GM21825 (cell line): ENCODE data around the gene SNX19.
"Not testable (repeated sequence)": the region's sequence is repeated elsewhere in the genome, so short reads cannot be mapped to it uniquely, and the experiment has no call there.

Experiments
- ATAC-seq: cut with Tn5 transposase; IDR thresholded peaks from one replicate; pipeline ENCODE4 v1.9.1; 2021; ENCODE audit warnings: mild to moderate bottlenecking, moderate library complexity; ENCODE audit not compliant: unreplicated experiment

SNX19 gene

DNA sequence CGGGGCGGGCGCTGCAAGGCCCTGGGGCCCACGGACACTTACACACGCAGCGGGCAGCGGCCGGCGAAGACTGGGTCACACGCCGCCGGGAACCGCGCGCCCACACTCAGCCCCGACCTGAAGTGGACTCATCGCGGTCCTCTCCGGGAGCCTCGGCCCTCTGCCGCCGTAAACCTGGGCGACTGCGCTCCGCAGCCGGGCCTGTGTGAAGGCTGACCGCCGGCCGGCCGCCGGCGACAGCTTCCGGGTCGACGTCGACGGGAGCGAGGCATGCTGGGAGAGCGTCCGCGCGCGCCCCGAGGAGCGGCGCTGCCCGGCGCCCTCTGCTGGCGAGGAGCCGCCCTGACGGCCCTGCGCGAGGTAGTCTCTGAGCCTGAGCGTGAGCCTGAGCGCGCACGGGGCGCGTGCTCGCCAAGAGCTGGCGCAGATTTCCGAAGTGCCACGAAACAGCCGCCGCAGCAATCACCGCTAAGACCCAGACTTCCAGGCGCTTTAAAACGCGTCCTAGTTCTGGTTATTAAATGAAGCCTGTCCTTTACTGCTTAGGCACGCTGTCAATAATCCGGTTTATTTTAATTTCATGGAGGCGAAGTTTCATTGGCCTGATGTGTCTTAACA lies at the start of gene SNX19:
SNX19 (minus strand) TSS at position 242 of the 618 bp plus-strand sequence. CDS start 540 bp downstream, outside the sequence.
- peak; percentile 100 for ATAC-seq

GRCh38 chr11:130964058-130964792 lies 47.9 kb upstream of the SNX19 start:
- no peak for ATAC-seq

GRCh38 chr11:130947889-130948288 lies 31.6 kb upstream of the SNX19 start:
- ATAC-seq, result no peak

- ATAC-seq, result no peak
Observed at GRCh38 chr11:130947481-130947880, 31.2 kb upstream of the SNX19 start.

GRCh38 chr11:130947058-130947457 lies 30.8 kb upstream of the SNX19 start:
- no peak for ATAC-seq

- no peak for ATAC-seq
Observed at GRCh38 chr11:130945896-130946295, 29.6 kb upstream of the SNX19 start.

DNA sequence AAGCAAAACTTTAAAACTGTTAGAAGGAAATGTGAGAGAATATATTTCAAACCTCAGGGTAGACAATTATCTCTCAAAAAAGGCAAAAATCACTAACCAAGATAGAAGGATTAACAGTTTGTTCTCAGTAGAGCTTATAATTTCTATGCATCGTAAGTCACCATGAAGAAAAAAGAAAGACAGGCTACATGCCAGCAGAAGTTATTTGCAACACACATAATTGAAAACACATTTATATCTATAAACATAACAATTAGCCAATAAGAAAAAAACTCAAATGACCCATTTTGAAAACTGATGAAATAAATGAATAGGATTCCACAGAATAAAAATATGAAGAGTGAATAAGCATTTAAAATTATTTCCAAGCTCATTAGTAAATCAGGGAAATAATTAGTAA lies 24.4 kb upstream of the SNX19 start:
- ATAC-seq, result no peak

- no peak for ATAC-seq
Observed at GRCh38 chr11:130937051-130937450, 20.8 kb upstream of the SNX19 start.

GRCh38 chr11:130932086-130932712 lies 15.9 kb upstream of the SNX19 start:
- ATAC-seq, result no peak

DNA sequence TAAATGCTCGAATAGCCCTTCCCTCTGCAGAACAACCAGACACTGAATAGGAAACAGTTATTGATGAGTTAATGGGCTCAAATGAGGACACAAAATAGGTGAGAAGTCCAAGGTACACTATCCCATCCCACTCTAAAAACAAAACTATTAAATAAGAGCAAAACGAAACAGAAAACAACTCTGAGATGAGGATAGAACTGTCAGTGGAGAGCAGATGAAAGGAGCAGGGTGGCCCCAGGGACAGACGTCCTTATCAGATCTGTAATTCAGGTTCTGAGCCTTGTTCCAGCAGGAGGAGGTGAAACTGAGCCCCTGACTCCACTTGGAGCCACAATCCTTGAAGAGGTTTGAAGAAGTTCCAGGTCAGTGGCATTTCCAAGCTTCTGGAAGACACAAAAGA lies 8.5 kb upstream of the SNX19 start:
- ATAC-seq, result no peak

DNA sequence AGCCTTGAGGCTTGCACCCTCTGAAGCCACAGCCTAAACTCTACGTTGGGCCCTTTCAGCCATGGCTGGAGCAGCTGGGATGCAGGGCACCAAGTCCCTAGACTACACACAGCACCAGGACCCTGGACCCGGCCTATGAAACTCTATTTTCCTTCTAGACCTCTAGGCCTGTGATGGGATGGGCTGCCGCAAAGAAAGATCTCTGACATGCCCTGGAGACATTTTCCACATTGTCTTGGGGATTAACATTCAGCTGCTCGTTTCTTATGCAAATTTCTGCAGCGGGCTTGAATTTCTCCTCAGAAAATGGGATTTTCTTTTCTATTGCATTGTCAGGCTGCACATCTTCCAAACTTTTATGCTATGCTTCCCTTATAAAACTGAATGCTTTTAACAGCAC lies 4.3 kb upstream of the SNX19 start:
- not testable (repeated sequence) for ATAC-seq

GRCh38 chr11:130918081-130918480 lies 1.8 kb upstream of the SNX19 start:
- no peak for ATAC-seq

DNA sequence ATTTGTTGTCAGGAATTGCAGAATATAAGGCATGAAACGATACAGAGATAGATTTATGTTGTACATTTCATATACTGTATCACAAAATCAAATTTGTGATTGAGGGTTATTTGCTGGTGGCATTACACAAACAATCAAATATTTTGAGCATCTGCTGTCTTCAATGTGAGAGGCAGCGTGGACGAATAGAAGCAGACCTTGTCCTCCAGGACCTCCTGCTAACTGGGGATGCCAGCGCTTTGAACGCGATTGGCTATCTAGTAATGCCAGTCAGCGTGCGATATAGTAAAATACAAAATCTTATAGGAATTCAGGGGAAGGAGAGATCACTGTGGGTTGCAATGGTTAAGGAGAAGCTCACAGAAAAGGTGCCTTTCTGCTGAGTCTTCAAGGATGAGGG lies 631 bp upstream of the SNX19 start:
- no peak for ATAC-seq

DNA sequence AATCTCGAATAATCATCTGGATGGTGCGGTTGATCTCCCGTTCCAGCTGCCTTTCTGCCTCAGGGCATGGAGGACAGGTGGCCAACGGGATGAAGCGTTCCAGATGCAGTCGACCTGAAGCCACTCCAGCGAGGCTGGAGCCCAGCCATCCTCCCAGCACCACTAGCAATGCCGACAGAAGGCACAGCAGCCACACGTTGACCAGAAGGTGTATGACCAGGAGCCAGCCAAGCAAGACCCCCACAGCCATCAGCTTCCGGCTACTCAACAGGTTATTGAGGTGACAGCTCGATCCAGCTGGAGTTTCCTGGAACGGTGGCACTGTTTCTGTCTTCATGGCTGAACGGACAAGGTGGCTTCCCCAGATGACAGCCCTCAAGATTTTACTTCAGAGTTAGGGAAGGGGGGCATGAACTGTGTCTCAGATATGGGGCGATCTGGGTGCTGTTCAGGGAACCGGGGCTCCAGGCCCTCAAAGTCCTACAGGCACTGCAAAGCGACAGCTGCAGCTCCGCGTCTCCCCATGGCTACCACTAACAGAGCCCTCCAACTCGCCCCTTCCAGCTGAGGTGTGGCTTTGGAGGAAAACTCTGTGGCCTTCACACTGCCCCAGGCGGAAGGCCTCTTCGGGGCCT lies 559 bp downstream of the SNX19 start:
- no peak for ATAC-seq

DNA sequence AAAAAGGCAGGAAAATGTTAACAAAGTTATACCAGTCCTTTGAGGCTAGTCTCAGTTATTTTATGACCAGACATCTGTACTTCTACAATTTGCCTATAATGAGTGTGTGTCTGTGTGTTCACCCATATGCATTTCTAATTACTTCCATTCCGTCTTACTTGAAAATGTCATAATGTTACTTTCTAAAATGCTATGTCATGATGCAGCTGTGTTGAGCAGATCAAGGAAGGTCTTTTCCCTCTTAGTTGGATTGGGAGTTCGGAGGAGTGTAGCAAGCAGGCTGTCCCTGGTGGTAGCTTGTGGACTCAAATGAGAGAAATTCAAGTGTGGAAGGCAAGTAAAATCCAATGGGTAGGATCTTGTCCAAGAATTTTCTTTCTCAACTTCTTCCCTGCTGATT lies 3.0 kb downstream of the SNX19 start:
- no peak for ATAC-seq

DNA sequence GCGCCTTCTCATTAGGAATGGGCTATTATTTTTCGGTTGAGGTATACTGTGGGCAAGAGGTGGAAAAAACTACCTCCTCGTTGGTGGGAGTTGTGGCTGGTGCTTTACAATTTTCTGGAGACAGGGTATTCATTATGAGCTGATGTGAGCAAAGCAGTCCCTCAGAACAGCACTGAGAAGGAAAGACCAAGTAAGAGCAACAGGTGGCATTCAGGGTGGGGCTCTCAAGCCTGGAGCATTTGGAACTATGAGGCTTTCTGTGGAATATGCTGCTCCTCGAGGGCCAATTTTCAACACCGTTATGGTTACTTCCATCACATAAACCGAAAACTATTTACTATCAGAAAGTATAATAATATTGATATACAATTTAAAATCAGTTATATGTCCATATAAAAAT lies 3.7 kb downstream of the SNX19 start:
- no peak for ATAC-seq

GRCh38 chr11:130911306-130911705 lies 5.0 kb downstream of the SNX19 start:
- no peak for ATAC-seq

DNA sequence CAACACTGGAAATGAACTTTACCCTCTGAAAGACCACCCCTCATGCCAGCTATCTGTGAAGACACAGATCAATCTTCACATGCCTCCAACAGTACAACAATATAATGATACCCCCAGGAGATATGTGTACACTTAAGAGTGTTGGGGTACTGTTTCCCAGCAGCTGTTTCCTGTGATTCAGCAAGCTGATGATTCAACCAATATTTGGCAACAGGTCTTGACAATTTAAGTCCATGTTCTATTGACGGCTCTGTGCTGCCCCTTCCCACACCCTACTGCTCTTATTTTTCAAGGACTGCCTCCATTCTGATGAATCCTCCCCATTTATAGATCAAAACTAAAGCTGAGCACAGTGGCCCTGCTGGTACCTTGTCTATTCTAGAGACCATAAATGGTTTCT lies 6.6 kb downstream of the SNX19 start:
- ATAC-seq, result no peak

GRCh38 chr11:130908770-130909625 lies 7.3 kb downstream of the SNX19 start:
- no peak for ATAC-seq

DNA sequence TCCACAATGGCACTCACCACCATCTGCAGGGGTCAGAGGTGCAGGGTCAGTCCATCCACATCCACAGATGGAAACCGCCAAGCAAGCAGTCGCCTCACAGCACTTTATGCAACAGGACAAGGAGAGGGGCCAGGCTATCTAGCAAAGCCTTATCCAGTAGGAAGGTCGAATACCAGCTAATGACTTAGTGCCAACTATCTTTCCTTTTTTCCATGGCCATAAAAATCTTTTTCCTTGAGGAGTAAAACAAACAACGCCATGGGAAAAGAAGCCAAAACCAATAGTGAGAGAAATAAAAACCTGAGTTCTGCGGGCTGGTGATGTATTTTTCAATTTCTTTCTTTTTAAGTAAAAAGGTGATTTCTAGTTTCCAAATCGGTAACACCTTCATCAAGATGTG lies 8.2 kb downstream of the SNX19 start:
- ATAC-seq, result no peak

DNA sequence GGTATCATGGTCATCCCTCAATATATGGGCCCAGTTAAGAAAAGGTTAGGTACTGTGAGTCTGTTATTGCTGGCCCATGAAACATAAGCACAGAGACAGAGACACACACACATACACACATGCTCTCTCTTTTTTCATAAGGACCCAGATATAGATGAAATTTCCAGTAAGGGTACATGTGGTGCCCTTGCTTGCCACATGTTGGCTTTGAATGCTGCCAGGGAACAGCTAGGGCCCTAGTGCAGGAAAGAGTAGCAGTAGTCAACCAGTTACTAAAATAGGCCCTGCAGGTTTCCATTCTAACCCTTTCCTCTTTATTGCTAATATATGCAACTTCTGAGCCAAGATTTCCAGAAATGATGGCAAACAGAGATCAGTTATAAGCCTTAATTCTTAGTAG lies 9.1 kb downstream of the SNX19 start:
- ATAC-seq, result no peak
